NCI-H1436 treated with DMSO at 0.1 percent for 48 hours (cell line): ENCODE results near the gene PMM1.
"Not testable (repeated sequence)": the region's sequence is repeated elsewhere in the genome, so short reads cannot be mapped to it uniquely, and the experiment has no call there.

Experiments
- DNase-seq: peaks from one replicate; lab custom pipeline; 2025; lab: John Stamatoyannopoulos, UW

PMM1 gene

DNA sequence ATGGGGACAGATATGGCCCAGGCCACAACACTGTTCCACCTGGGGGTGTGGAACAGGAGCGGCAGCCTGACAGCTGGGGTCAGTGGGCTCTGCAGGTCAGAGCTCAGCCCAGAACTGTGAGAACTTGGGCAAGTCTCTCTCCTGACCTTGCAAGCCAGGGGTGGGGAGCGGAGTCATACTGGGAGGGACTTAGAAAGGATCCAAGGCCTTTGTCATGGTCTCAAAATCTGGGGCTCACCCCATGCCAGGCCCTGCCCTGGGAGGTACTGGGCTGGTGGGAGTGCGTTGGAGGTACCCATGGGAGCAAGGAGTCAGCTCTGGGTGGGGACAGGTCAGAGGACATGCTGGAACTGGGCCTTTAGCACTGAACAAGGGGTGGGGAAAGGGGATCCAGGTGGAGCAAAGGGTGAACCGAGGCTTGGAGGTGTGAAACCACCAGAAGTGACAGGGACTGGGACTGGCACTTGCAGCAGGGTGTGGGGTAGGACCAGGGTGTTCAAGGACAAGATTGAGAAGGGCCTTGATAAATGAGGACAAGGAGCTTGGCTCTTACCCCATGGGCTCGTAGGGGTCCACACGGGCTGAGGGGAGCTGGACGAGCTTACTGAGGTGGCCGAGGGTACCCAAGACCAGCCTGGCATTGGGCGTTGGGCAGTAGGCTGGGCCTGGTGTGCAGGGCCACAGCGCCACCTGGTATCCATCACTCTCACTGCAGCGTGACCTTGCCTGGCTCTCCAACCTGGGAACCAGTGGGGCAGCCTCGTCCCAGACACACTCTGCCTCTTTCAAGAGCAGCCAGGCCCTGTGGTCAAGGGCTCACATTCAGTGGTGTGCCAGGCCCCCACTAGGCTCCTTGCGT is 7.4 kb upstream of the PMM1 start:
- DNase-seq: no peak

DNA sequence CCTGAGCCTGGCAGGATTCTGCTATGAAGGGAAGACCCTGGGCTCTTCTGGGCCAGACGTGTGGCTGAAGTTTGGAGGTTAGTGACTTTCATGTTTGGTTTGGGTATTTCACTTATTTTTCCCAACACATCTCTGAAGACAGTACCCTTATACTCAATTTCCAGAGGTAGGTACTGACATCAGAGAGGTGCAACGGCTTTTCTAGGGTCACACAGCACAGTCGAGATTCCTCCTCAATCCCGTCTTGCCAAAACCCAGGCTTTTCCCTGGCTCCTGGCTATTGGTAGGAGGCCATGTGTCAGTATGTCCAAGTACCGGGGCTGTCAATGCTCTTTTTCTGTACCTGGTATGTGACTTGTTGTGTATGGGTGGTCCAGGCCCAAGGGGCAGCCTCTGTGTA is 6.1 kb upstream of the PMM1 start:
- DNase-seq: no peak

DNA sequence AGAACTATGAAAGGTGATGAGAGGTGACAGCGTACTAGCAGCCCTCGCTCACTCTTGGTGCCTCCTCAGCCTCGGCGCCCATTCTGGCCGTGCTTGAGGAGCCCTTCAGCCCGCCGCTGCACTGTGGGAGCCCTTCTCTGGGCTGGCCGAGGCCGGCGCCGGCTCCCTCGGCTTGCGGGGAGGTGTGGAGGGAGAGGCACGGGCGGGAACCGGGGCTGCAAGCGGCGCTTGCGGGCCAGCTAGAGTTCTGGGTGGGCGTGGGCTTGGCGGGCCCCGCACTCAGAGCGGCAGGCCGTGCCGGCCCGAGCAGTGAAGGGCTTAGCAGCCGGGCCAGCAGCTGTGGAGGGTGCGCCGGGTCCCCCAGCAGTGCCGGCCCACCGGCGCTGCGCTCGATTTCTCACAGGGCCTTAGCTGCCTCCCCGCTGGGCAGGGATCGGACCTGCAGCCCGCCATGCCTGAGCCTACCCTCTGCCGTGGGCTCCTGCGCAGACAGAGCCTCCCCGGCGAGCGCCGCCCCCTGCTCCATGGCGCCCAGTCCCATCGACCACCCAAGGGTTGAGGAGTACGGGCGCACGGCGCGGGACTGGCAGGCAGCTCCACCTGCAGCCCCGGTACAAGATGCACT is 3.8 kb upstream of the PMM1 start:
- not testable (repeated sequence) for DNase-seq

DNA sequence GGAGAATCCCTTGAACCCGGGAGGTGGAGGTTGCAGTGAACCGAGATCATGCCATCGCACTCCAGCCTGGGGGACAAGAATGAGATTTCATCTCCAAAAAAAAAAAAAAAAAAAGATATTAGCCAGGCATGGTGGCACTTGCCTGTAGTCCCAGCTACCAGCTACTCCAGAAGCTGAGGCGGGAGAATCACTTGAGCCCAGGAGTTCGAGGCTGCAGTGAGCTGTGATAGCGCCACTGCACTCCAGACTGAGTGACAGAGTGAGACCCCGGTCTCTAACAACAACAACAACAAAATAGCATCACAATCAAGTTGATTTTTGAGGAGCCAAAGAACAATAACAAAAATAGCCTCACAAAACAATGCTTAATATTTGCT is 2.3 kb downstream of the PMM1 start:
- no peak for DNase-seq

DNA sequence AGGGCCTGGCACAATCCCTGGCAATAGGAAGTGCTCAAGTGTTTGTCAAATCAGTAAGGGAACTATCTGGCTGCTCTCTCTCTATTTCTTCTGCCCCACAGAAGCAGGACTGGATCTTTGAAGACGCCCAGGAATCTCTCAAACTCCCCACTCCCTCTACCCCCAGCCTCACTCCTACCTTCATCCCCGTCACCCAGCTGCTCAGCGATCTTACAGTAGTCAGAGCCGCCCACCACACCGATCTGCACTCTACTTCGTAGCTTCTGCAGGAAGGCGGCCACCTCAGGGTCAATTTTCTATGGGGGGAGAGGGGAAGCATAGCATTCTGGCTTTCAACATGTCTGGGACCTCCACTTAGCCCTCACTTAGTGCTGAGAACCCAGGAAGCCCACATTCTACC is 3.7 kb downstream of the PMM1 start:
- no peak for DNase-seq

DNA sequence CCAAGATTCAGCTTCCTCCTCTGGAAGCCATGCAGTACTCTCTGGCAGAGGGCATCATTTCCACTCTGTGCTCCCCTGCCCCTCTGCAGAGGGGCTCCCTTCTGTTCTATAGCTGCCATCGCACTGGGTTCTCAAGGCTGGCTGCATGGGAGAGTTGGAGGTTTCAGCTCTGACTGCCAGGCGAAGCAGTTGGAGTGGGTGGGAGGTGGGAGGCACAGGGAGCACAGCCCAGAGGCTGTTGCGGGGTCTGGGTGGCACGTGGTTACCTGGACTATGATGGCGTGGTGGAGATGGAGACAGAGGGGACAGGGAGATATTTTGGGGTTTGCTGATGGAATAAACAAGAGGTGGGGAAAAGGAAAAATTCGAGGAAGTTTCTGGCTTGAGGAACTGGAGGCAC is 4.8 kb downstream of the PMM1 start:
- DNase-seq: no peak

DNA sequence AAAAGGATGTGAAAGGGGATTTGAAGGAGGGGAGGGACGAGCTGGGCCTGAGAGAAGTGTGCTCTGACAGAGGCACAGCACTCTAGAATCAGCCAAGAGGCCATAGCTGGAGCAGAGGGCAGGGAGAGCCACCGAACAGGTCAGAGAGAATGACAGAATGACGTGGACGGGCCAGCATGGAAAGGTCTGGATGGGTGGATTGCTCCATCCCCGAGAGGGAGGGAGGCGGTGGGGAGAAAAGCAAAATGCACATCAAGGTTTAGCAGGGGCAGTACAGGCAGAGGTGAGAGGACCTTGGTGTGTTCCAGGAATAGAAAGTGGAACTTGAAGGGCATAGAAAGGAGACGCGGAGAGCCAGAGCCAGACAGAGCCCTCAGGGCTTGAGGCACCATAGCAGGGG is 6.9 kb downstream of the PMM1 start:
- DNase-seq: no peak

DNA sequence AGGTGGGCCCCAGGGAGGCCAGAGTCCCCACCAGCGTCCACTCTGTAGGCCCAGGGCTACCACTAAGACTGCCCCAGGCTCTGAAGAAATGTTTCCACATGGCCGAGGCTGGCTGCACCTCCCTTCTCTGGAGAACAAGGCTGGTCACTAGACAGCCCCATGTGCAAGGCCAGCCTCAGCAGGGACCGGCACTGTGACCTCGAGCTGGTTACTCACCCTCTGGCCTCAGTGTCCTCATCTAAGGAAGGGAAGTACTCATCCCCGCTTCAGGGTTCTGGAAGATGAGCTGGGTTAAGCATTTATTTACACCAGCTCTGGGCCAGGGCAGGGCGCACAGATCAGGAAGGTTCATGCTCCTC is 9.7 kb downstream of the PMM1 start:
- DNase-seq: no peak

DNA sequence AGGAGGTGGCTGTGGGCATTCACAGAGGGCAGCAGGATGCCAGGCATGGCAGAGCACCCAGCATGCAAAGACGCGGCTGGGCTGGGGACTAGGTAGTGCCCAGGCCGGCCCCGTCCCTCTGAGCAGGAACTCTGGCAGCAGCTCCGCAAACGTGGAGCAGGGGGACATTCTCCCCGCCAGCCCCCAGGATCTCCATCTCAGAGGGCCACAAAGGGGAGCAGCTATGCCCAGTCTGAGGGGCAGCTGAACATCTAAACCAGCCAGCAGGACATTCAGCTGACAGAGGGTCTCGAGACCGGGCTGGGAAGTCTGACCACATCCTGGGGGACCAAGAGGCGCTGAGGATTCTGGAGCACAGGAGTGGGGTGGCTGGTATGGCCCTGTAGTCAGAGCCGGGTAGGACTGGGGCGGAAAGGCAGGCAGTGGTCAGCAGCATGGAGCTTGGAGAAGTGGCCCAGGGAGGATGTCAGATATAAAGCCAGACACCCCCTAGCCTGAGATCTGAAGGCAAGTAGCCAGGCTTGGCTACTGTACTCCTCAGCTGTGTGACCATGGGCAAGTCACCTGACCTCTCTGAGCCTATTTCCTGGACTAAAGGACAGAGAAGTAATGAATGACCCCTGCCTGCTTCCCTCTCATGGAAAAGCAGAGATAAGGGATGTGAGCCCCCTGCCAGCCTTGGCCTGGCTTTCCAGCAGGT is 10.2 kb downstream of the PMM1 start:
- DNase-seq: no peak

DNA sequence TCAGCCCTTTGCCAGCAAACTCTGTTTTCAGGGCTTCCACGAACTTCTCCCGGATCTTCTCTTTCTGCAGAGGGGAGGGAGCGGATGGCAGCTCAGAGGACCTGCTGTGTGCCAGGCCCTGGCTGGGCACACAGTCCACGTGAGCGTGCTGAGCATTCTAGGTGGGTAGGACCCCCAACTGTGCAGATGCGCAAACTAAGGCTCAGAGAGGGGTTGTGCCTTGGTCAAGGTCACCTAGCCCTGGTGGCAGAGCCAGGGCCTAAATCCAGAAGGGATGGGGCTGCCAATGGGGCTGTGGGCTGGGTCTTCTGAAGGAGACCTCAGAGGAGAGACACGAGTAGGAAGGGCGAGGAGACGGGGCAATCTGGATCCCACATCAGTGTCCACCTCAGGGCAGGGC is 10.8 kb downstream of the PMM1 start:
- DNase-seq: no peak

DNA sequence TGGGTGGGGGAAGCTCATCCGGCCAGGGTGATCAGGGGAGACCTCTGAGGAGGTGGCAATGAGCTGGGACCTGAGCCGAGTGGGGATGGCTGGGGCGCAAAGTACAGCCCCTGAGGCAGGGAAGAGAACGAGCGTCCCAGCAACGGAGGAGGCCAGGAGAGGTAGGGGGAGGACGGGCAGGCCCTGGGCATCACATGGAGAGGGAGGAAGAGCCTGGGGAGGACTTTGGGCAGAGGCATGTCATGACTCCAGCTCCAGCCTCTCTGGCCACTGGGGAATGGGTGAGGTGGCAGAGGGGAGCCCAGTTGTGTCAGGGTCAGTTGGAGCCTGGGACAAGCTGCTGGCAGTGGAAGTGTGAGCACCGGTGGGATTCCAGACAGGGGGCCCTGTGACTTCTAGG is 11.5 kb downstream of the PMM1 start:
- no peak for DNase-seq

DNA sequence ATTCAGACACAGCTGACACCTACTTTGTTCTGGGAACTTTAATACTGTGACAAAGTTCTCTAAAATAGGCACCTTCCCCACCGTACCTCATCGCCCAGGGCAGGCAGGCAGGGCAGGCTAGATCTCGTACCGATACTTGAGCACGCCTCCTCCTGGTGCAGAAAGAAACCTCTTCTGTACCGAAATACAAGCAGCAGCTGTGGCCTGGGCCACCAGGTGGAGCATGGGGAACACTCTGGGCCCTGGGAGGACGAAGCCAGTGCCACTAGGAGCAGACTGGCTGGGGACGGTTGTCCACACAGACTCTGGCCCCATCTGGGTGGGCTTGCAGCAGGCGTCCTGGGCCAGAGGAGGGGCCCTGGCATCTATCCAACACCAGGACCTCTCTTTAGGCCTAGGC is 12.8 kb downstream of the PMM1 start:
- no peak for DNase-seq

DNA sequence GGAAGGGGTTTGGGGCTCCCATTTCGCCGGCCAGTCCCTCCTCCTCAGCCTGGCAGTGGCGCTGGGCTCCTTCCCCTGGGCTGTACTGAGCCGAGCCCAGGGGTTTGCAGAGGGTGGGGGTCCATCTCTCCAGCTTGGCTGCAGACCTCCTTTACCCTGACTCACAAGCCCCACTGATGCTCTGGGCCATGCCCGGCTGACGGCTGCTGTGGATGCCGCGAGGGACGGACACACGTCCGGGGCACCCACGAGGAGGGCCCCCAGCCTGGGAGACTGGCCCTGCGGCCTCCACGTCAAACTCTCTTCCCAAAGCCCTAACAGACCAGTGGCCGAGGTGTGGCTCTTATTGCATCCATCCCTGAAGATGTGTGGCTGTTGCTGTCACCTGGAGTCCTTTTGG is 14.1 kb downstream of the PMM1 start:
- DNase-seq: no peak

DNA sequence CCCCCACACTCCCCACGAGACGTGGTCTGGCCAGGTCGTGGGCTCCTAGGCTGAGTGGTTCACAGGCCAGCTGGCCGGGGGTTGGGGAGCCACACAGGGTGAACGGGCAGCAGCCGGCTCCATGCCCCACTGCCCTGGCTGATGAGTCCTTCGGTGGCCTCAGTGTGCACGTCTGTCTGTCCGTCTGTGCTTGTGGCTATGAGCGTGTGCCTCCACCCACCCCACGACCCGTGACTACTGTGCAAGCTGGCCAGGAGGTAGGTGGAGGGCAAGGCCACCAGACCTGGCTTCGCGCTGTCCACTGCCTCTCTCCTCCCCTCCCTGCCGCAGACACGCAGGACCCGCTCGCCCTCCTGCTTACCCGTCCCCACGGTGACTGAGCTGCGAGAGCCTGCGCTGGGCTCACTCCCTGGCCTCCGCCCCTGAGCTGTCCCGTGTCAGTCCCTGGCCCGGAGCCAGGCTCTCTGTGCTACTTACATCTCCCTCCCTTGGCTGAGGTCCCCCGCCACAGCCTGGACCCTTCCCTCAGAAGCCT is 14.7 kb downstream of the PMM1 start:
- no peak for DNase-seq

DNA sequence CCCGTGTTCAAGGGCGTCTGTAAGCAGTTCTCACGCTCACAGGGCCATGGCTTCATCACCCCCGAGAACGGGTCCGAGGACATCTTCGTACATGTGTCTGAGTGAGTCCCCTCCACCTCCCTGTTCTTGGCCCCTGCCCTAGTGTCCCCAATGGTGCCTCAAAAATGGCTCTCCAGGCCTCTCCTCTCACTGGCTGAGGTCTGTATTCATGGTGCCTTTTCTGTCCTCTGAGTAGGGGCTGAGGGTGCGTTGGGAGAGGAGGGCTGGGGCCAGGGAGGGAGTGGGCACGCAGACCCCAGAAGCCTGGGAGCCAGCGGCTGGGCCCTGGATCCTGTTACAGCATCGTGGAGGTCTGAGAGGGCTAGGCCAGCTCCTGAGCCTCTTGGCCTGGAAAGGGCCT is 16.0 kb downstream of the PMM1 start:
- DNase-seq: no peak

DNA sequence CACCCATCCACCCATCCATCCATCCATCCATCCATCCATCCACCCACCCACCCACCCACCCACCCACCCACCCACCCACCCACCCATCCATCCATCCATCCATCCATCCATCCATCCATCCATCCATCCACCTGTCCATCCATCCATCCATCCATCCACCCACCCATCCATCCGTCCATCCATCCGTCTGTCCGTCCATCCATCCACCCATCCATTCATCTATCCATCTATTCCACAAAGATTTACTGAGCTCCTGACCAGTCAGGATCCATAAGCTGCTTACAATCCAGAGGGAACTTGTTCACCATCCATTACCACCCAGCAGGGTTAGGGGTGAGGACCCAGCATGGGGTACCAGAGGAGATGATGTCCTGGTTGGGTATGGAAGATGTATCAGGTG is 17.3 kb downstream of the PMM1 start:
- not testable (repeated sequence) for DNase-seq

DNA sequence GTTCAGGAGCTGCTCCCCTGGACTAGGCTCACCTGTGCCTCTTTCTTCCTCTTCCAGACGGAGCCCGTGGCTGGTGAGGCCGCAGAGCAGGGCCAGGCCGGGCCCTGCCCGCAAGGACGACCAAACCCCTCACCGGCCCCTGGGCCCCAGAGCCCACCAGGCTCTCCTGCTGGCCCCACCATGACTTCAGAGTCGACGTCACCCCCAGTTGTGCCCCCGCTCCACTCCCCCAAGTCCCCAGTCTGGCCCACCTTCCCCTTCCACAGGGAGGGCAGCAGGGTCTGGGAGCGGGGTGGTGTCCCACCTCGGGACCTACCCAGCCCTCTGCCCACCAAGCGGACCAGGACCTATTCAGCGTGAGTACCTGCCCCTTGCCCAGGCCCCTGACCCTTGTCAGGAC is 17.9 kb downstream of the PMM1 start:
- DNase-seq: no peak

DNA sequence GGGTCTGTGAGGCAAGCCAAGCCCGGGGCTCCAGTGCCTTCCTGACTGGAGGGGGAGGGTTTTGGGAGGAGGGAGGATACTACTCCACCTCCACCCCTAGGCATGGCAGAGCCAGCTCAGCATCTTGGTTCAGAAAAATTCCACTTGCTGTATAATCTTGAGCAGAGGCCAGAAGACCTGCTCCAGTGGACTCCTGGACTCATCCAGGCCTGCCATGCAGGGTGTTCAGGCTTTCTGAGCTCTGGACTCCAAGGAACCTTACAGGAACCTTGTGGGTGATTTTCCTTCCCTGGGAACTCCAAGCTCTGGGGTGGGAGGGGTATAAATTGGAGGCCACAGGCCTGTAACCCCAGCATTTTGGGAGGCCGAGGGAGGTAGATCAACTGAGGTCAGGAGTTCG is 19.4 kb downstream of the PMM1 start:
- no peak for DNase-seq

DNA sequence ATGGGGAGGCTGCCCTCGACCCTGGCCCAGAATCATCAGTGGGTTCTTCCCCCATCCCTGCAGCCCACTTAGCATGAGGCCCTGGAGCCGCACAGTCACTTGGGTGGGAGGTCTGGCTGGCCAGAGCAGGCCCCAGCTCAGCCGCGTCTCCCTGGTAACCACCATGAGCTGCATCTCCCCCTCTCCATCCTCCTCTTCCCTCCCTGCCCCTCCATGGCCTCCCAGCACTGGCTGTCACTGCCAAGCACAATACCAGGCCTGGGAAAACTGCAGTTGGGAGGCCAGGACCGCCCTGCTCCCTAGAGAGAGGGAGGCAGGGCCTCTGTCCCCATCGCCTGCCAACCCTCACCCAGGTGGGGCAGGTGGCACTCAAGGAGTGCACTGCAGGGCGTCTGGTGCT is 20.8 kb downstream of the PMM1 start:
- DNase-seq: no peak

DNA sequence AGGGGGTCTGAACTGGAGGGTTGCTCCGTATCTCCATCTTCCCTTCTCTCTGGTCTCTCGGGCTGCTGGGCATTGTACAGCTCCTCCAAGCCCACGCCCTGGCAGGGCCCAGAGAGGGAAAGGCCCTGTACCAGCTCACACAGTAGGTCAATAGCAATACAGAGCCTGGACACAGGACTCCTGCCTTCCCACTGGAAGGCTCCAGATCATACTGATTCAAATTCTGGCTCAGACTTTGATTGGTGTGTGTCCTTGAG is 22.2 kb downstream of the PMM1 start:
- no peak for DNase-seq

DNA sequence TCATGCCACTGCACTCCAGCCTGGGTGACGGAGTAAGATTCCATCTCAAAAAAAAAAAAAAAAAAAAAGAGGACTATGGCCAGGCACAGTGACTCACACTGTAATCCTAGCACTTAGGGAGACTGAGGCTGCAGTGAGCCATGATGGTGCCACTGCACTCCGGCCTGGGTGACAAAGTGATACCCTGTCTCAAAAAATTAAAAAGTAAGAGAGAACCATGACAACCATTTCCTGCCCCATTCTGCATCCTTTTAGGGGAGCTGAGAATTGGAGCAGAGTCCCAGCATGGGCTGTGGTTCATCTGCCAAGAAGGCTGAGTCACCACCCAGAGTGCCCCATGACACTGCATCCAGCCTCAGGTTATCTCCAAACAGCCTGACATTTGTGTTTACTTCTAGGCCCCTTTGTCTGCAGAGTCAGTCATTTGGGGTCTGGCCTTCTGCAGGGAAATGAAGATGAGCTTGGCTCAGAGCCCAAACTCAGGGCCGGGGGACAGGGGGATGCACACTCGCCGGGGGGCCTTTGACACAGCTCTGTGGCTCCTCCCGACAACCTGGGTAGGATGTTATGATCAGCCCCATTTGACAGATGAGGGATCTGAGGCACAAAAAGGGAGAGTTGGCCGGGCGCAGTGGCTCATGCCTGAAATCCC is 24.1 kb downstream of the PMM1 start:
- DNase-seq: no peak

DNA sequence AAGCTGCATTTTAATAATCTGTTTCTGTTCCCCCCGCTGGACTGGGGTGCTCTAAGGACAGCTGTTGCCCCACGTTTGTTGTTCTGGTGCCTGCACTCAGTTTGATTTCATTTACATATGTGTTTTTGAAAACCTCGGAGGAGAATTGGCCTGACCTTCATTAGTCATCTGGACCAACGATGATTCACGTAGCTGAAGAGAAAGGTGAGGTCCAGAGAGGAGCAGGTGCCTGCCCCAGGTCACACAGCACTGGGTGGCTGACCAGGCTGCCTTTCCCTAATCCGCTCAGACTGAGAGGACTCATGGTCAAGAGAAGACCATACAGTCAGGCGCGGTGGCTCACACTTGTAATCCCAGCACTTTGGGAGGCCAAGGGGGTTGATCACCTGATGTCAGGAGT is 25.1 kb downstream of the PMM1 start:
- DNase-seq: no peak
